SH-SY5Y (cell line): ENCODE results near the gene NR1I2.

Source experiments
- GATA2 ChIP-seq: IDR thresholded peaks from 2 replicates; pipeline ENCODE4 v1.6.1; 2011; ENCODE audit warnings: mild to moderate bottlenecking, low read depth, low read length
- GATA3 ChIP-seq: IDR thresholded peaks from 2 replicates; pipeline ENCODE4 v1.6.1; 2011; ENCODE audit warnings: low read depth, mild to moderate bottlenecking, low read length, moderate library complexity

DNA sequence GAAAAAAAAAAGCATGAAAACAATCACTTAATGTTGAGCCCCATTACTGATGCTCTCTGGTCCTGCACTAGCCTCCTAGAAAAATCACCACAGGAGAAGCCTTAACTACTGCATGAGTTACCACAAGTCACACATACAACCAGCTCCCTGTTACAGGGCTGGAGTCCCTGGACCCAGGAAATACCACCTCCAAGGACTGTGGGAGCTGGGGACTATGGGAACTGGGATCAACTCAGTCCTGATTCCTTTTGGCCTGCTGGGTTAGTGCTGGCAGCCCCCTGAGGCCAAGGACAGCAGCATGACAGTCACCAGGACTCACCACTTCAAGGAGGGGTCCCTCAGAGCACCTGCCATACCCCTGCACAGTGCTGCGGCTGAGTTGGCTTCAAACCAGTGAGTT is 559 bp downstream of the NR1I2 start:
- no peak for TF ChIP-seq GATA2
- TF ChIP-seq GATA3 = no peak
